Breast epithelium (tissue), 3 donors: Measurements from ENCODE around the gene TDP1.

ENCODE experiments used
- CTCF ChIP-seq, 3 donors: fragments of 450-650 bp; IDR thresholded peaks; one replicate each; pipeline ENCODE4 v1.5.1; 2016 to 2017; ENCODE audit warnings: antibody characterized with exemption in 3 of 3, mild to moderate bottlenecking in 3 of 3, moderate library complexity in 3 of 3
- POLR2AphosphoS5 ChIP-seq, 3 donors: sonication (generic); formaldehyde crosslinking; IDR thresholded peaks; one replicate each; pipeline ENCODE4 v1.6.1; 2017; ENCODE audit warnings: antibody characterized with exemption in 3 of 3

GRCh38 chr14:90050271-90050670 is 94.5 kb downstream of the TDP1 start:
- TF ChIP-seq CTCF (IDR thresholded peaks at IDR 0.05): no peak
- TF ChIP-seq POLR2AphosphoS5 (IDR thresholded peaks at IDR 0.05): no peak
